Measurements from ENCODE around the gene PHC3.

Gene PHC3

GRCh38 chr3:170220871-170221270 lies 39.3 kb upstream of the PHC3 start:
- TF ChIP-seq POLR2AphosphoS5 (IDR thresholded peaks at IDR 0.05; ENCODE audit: low read depth) (no peak), GABPA (IDR thresholded peaks at IDR 0.05; ENCODE audit: low read depth) (no peak), SPI1 (IDR thresholded peaks at IDR 0.05; ENCODE audit: borderline replicate concordance, low read depth) (no peak)
- TF ChIP-seq, protein P1, sequence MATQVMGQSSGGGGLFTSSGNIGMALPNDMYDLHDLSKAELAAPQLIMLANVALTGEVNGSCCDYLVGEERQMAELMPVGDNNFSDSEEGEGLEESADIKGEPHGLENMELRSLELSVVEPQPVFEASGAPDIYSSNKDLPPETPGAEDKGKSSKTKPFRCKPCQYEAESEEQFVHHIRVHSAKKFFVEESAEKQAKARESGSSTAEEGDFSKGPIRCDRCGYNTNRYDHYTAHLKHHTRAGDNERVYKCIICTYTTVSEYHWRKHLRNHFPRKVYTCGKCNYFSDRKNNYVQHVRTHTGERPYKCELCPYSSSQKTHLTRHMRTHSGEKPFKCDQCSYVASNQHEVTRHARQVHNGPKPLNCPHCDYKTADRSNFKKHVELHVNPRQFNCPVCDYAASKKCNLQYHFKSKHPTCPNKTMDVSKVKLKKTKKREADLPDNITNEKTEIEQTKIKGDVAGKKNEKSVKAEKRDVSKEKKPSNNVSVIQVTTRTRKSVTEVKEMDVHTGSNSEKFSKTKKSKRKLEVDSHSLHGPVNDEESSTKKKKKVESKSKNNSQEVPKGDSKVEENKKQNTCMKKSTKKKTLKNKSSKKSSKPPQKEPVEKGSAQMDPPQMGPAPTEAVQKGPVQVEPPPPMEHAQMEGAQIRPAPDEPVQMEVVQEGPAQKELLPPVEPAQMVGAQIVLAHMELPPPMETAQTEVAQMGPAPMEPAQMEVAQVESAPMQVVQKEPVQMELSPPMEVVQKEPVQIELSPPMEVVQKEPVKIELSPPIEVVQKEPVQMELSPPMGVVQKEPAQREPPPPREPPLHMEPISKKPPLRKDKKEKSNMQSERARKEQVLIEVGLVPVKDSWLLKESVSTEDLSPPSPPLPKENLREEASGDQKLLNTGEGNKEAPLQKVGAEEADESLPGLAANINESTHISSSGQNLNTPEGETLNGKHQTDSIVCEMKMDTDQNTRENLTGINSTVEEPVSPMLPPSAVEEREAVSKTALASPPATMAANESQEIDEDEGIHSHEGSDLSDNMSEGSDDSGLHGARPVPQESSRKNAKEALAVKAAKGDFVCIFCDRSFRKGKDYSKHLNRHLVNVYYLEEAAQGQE (IDR thresholded peaks at IDR 0.05; ENCODE audit: insufficient replicate concordance, low read depth): no peak
- TF ChIP-seq, protein P2, sequence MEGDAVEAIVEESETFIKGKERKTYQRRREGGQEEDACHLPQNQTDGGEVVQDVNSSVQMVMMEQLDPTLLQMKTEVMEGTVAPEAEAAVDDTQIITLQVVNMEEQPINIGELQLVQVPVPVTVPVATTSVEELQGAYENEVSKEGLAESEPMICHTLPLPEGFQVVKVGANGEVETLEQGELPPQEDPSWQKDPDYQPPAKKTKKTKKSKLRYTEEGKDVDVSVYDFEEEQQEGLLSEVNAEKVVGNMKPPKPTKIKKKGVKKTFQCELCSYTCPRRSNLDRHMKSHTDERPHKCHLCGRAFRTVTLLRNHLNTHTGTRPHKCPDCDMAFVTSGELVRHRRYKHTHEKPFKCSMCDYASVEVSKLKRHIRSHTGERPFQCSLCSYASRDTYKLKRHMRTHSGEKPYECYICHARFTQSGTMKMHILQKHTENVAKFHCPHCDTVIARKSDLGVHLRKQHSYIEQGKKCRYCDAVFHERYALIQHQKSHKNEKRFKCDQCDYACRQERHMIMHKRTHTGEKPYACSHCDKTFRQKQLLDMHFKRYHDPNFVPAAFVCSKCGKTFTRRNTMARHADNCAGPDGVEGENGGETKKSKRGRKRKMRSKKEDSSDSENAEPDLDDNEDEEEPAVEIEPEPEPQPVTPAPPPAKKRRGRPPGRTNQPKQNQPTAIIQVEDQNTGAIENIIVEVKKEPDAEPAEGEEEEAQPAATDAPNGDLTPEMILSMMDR (IDR thresholded peaks at IDR 0.05; ENCODE audit: insufficient read depth, low read length): no peak

DNA sequence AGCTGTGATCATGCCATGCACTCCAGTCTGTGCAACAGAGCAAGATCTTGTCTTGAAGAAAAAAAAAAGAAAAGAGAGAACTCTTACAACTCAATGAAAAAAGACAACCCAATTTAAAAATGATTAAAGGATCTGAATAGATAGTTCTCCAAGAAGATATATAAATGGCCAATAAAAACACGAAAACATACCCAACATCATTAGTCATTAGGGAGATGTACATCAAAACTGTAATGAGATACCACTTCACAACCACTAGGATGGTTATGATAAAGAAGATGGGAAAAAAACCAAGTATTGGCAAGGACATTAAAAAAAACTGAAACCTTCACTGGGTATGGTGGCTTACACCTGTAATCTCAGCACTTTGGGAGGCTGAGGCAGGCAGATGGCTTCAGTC lies 38.3 kb upstream of the PHC3 start:
- DNase-seq (ENCODE audit: low read depth in 1 of 2, low spot score in 1 of 2): no peak
- H3K4me3 ChIP-seq (replicated peaks; ENCODE audit: insufficient read depth, low read length): no peak overlapping the region
- H3K27ac ChIP-seq (replicated peaks): no peak overlapping the region
- TF ChIP-seq, protein P2 (IDR thresholded peaks at IDR 0.05; ENCODE audit: insufficient read depth, low read length): no peak
- TF ChIP-seq, protein P1 (IDR thresholded peaks at IDR 0.05; ENCODE audit: insufficient replicate concordance, low read depth): no peak
- TF ChIP-seq GABPA (IDR thresholded peaks at IDR 0.05; ENCODE audit: low read depth) (no peak), SPI1 (IDR thresholded peaks at IDR 0.05; ENCODE audit: borderline replicate concordance, low read depth) (no peak)
- H3K27me3 ChIP-seq (ENCODE audit: insufficient read depth, poor library complexity, severe bottlenecking): no peaks in the 10 kb centered on the region

More at GRCh38 chr3:170220871-170221270, 39.3 kb upstream of the PHC3 start:
- H3K27me3 ChIP-seq (ENCODE audit: insufficient read depth, poor library complexity, severe bottlenecking): no peaks in the 10 kb centered on the region
- H3K4me3 ChIP-seq (replicated peaks; ENCODE audit: insufficient read depth, low read length): no peak overlapping the region
- DNase-seq (ENCODE audit: low read depth in 1 of 2, low spot score in 1 of 2): no peak
- H3K27ac ChIP-seq (replicated peaks): no peak overlapping the region

GRCh38 chr3:170211668-170212067 lies 30.1 kb upstream of the PHC3 start:
- no peaks in the 10 kb centered on the region for H3K27me3 ChIP-seq (ENCODE audit: insufficient read depth, poor library complexity, severe bottlenecking)
- DNase-seq (ENCODE audit: low read depth in 1 of 2, low spot score in 1 of 2): no peak
- TF ChIP-seq, protein P2 (IDR thresholded peaks at IDR 0.05; ENCODE audit: insufficient read depth, low read length): no peak
- TF ChIP-seq, protein P1 (IDR thresholded peaks at IDR 0.05; ENCODE audit: insufficient replicate concordance, low read depth): no peak
- TF ChIP-seq POLR2AphosphoS5 (IDR thresholded peaks at IDR 0.05; ENCODE audit: low read depth) (no peak), SPI1 (IDR thresholded peaks at IDR 0.05; ENCODE audit: borderline replicate concordance, low read depth) (no peak), GABPA (IDR thresholded peaks at IDR 0.05; ENCODE audit: low read depth) (no peak)
- no peak overlapping the region for H3K27ac ChIP-seq (replicated peaks)
- no peak overlapping the region for H3K4me3 ChIP-seq (replicated peaks; ENCODE audit: insufficient read depth, low read length)

Measured in HL-60 (cell line).